Measurements from ENCODE around the gene PRKN. TPM values are rescaled to one million over a fixed set of nuclear protein-coding genes. Genes with fewer than 3 reads are reported as not detected.

The PRKN gene
- total RNA-seq (ENCODE audit: low replicate concordance), result 2.2 and 2.8 TPM in 2 replicates

DNA sequence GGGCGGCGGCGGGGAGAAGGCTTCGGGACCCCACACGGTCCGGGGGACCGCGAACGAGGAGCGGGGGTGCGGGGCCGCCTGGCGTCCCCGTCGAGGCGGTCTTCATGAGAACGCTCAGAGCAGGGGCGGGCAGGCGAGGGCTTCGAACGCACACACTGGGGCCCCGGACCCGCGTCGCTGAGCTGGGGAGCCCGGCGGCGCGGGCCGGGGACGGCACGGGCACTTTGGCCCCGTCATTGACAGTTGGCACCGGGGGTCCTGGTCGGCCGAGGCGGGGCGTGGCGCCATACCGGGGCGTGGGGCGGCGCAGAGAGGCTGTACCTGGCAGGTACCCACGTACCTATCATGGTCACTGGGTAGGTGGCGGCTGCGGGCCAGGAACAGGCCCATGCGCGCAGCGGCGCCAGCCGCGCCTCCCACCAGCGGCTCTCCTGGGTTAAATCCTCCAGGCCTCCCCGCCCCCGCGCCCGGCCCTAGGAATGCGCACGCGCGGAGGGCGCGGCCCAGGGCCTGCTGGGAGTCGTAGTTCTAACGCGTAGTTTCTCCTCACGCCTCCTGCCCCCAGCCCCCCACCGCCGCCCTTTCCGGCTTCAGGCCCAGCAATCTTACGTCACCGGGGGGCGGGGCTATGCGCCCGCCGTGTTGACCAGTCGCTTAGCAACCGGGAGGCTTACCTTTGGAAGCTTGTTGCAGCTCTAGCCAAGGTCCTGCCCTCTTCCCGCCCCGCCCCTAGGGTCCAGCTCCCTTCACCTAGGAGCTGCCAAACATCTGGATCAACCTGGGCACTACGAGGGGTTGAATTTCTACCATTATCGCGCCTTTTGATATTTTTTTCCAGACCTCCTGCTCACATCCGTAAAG, at the start of gene PRKN, which contains the start of gene PACRG:
Gene PRKN, minus strand, starts transcription at position 445 of the 861 bp plus-strand sequence.
Gene PACRG, plus strand, starts transcription at position 653 of the 861 bp plus-strand sequence.
- Histone ChIP-seq H3F3A (ENCODE audit: low read depth) (no peaks in the 10 kb centered on the region), H2AFZ (replicated peaks) (peak within 1 kb of the TSS; percentile 83), H4K20me1 (ENCODE audit: low read depth) (no peaks in the 10 kb centered on the region), H3K4me2 (peak within 1 kb of the TSS; percentile 74), H3K27ac (no peak within 1 kb of the TSS), H3K4me3 (peak within 1 kb of the TSS; percentile 65), H3K36me3 (no peaks in the 10 kb centered on the region), H3K4me1 (peaks cover 3% of the 10 kb centered on the region), H3K79me2 (ENCODE audit: low read depth) (no peaks in the 10 kb centered on the region), H3K9ac (no peak within 1 kb of the TSS), H3K27me3 (peaks cover 8% of the 10 kb centered on the region), H3K9me3 (ENCODE audit: low read depth) (no peaks in the 10 kb centered on the region)
- no peaks in the 10 kb centered on the region for H3K36me3 Mint-ChIP-seq
- TF ChIP-seq, protein P1, sequence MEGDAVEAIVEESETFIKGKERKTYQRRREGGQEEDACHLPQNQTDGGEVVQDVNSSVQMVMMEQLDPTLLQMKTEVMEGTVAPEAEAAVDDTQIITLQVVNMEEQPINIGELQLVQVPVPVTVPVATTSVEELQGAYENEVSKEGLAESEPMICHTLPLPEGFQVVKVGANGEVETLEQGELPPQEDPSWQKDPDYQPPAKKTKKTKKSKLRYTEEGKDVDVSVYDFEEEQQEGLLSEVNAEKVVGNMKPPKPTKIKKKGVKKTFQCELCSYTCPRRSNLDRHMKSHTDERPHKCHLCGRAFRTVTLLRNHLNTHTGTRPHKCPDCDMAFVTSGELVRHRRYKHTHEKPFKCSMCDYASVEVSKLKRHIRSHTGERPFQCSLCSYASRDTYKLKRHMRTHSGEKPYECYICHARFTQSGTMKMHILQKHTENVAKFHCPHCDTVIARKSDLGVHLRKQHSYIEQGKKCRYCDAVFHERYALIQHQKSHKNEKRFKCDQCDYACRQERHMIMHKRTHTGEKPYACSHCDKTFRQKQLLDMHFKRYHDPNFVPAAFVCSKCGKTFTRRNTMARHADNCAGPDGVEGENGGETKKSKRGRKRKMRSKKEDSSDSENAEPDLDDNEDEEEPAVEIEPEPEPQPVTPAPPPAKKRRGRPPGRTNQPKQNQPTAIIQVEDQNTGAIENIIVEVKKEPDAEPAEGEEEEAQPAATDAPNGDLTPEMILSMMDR (IDR thresholded peaks at IDR 0.05), result no peak
- TF ChIP-seq EZH2 (IDR thresholded peaks at IDR 0.05), result no peak
- peaks cover 19% of the 10 kb centered on the region for H3K4me1 Mint-ChIP-seq
- H3K27ac Mint-ChIP-seq, result peak within 1 kb of the TSS; percentile 98
- peak within 1 kb of the TSS; percentile 97 for H3K4me3 Mint-ChIP-seq
- DNase-seq (ENCODE audit: low spot score), result peak; percentile 100
- no peaks in the 10 kb centered on the region for H3K27me3 Mint-ChIP-seq (ENCODE audit: insufficient read depth, low read depth)
- no peaks in the 10 kb centered on the region for H3K9me3 Mint-ChIP-seq

DNA sequence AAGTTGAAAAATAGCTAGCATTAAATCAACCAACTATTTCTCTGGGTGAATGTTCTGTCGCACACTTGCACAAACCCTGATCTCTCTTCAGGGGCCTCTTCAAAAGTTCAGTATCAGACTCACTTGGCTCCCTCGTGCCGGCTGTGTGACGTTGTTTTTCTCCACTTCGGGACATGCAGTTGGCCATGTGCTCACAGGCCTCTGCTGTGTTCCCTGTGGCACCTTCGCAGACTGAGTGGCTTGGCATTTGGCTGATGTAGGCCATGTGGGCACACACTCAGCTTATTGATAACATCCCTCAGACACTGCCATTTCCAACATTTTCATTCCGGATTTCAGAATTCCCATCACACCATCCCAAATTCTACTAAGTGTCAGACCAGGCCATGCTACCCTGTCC, 49.5 kb upstream of the PRKN start:
- Histone ChIP-seq H3K9ac (no peak overlapping the region), H3K4me2 (no peak overlapping the region)
- H3K4me1 Mint-ChIP-seq, result peaks cover 4% of the 10 kb centered on the region

DNA sequence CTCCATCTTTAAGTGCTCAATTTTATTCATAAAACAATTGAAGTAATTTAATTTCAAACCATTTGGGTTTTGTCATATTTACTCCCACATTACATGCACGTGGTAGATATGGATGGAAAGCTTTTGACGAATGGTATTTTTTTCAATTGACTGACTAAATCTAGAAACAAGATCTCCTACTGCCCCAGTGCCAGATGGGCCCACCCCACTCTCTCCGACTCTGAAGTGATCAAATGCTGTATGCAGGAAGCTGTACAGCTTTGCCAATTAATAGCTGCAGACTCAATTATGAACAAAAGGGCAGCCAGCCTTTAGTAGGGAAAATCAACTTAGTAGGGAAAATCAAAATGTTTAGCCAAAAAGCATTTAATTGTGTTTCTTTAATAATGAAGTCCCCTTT, 46.4 kb upstream of the PRKN start:
- Histone ChIP-seq H3F3A (ENCODE audit: low read depth) (peaks cover 9% of the 10 kb centered on the region), H3K4me2 (no peak overlapping the region), H3K4me3 (no peak overlapping the region), H3K79me2 (ENCODE audit: low read depth) (no peaks in the 10 kb centered on the region), H3K9me3 (ENCODE audit: low read depth) (no peaks in the 10 kb centered on the region), H4K20me1 (ENCODE audit: low read depth) (no peaks in the 10 kb centered on the region), H3K27ac (no peak overlapping the region), H3K9ac (no peak overlapping the region), H3K36me3 (no peaks in the 10 kb centered on the region), H3K27me3 (no peaks in the 10 kb centered on the region), H3K4me1 (peaks cover 15% of the 10 kb centered on the region), H2AFZ (replicated peaks) (no peak overlapping the region)
- no peak for DNase-seq (ENCODE audit: low spot score)
- no peak overlapping the region for H3K27ac Mint-ChIP-seq
- H3K36me3 Mint-ChIP-seq, result peaks cover 1% of the 10 kb centered on the region
- peaks cover 4% of the 10 kb centered on the region for H3K4me1 Mint-ChIP-seq
- TF ChIP-seq, protein P1 (IDR thresholded peaks at IDR 0.05), result no peak
- no peak for TF ChIP-seq EZH2 (IDR thresholded peaks at IDR 0.05)
- TF ChIP-seq EZH2phosphoT487 (IDR thresholded peaks at IDR 0.05), result no peak
- H3K27me3 Mint-ChIP-seq (ENCODE audit: insufficient read depth, low read depth), result no peaks in the 10 kb centered on the region
- peaks cover 2% of the 10 kb centered on the region for H3K9me3 Mint-ChIP-seq
- no peak overlapping the region for H3K4me3 Mint-ChIP-seq

More for the DNA sequence above, 49.5 kb upstream of the PRKN start:
- H2AFZ ChIP-seq (replicated peaks), result no peak overlapping the region
- no peaks in the 10 kb centered on the region for H3K9me3 ChIP-seq (ENCODE audit: low read depth)
- H3F3A ChIP-seq (ENCODE audit: low read depth), result peaks cover 9% of the 10 kb centered on the region
- no peaks in the 10 kb centered on the region for H4K20me1 ChIP-seq (ENCODE audit: low read depth)
- no peaks in the 10 kb centered on the region for H3K79me2 ChIP-seq (ENCODE audit: low read depth)
- DNase-seq (ENCODE audit: low spot score), result no peak
- no peaks in the 10 kb centered on the region for H3K27me3 ChIP-seq
- H3K27ac ChIP-seq, result no peak overlapping the region
- peaks cover 9% of the 10 kb centered on the region for H3K9me3 Mint-ChIP-seq
- TF ChIP-seq, protein P1 (IDR thresholded peaks at IDR 0.05), result no peak
- TF ChIP-seq EZH2phosphoT487 (IDR thresholded peaks at IDR 0.05), result no peak
- TF ChIP-seq EZH2 (IDR thresholded peaks at IDR 0.05), result no peak
- no peak overlapping the region for H3K4me3 Mint-ChIP-seq
- no peak overlapping the region for H3K4me3 ChIP-seq
- H3K27me3 Mint-ChIP-seq (ENCODE audit: insufficient read depth, low read depth), result no peaks in the 10 kb centered on the region
- H3K4me1 ChIP-seq, result peaks cover 10% of the 10 kb centered on the region
- no peaks in the 10 kb centered on the region for H3K36me3 Mint-ChIP-seq
- H3K36me3 ChIP-seq, result no peaks in the 10 kb centered on the region
- no peak overlapping the region for H3K27ac Mint-ChIP-seq

Data from neural progenitor cell (in vitro differentiated cells).